Central memory CD8-positive, alpha-beta T cell (primary cell): ENCODE measurements around the gene PTPMT1.
"Not testable (repeated sequence)": the region's sequence is repeated elsewhere in the genome, so short reads cannot be mapped to it uniquely, and the experiment has no call there.

Experiments
- ATAC-seq: fragments of 150-1000 bp; cut with Tn5 transposase; replicated peaks from 2 replicates; pipeline ENCODE4 v1.10.0; 2022; ENCODE audit warnings: mild to moderate bottlenecking, moderate FRiP score, moderate number of reproducible peaks; ENCODE audit not compliant: poor library complexity, severe bottlenecking; ENCODE audit errors: extremely low read depth
- DNase-seq, 2 donors: peaks; one replicate each; pipeline ENCODE4 v3.0.0; 2021; ENCODE audit warnings: low spot score in 2 of 2
- H3K27ac Mint-ChIP-seq: one replicate; pipeline ENCODE4 v1.8.0; 2022; ENCODE audit warnings: low read depth, mild to moderate bottlenecking, moderate library complexity, mixed read lengths
- H3K27me3 Mint-ChIP-seq: one replicate; pipeline ENCODE4 v1.8.0; 2022; ENCODE audit warnings: mixed read lengths
- H3K36me3 Mint-ChIP-seq: one replicate; pipeline ENCODE4 v1.8.0; 2022; ENCODE audit warnings: mild to moderate bottlenecking, moderate library complexity, mixed read lengths; ENCODE audit not compliant: insufficient read depth
- H3K4me1 Mint-ChIP-seq: one replicate; pipeline ENCODE4 v1.8.0; 2022; ENCODE audit warnings: mixed read lengths
- H3K4me3 Mint-ChIP-seq: one replicate; pipeline ENCODE4 v1.8.0; 2022; ENCODE audit warnings: mild to moderate bottlenecking, moderate library complexity, mixed read lengths
- H3K9me3 Mint-ChIP-seq: one replicate; pipeline ENCODE4 v1.8.0; 2022; ENCODE audit warnings: mixed read lengths

PTPMT1 gene

GRCh38 chr11:47532597-47533213, 32.7 kb upstream of the PTPMT1 start:
- DNase-seq = no peak
- Mint-ChIP-seq H3K9me3 (no peaks in the 10 kb centered on the region), H3K27ac (no peak overlapping the region), H3K27me3 (no peaks in the 10 kb centered on the region), H3K36me3 (peaks cover 27% of the 10 kb centered on the region), H3K4me3 (no peak overlapping the region), H3K4me1 (peaks cover 44% of the 10 kb centered on the region)
- no peak for ATAC-seq

- no peaks in the 10 kb centered on the region for H3K9me3 Mint-ChIP-seq
- no peaks in the 10 kb centered on the region for H3K27me3 Mint-ChIP-seq
- ATAC-seq (no peak), DNase-seq (no peak)
- peaks cover 28% of the 10 kb centered on the region for H3K36me3 Mint-ChIP-seq
- no peak overlapping the region for H3K27ac Mint-ChIP-seq
- H3K4me1 Mint-ChIP-seq = peaks cover 45% of the 10 kb centered on the region
- H3K4me3 Mint-ChIP-seq = no peak overlapping the region
Measured at GRCh38 chr11:47533690-47534151, 31.7 kb upstream of the PTPMT1 start.

- Mint-ChIP-seq H3K36me3 (peaks cover 23% of the 10 kb centered on the region), H3K4me3 (no peak overlapping the region), H3K9me3 (no peaks in the 10 kb centered on the region), H3K4me1 (peaks cover 46% of the 10 kb centered on the region), H3K27ac (no peak overlapping the region), H3K27me3 (no peaks in the 10 kb centered on the region)
- ATAC-seq (no peak), DNase-seq (no peak)
Measured at GRCh38 chr11:47534704-47535251, 30.6 kb upstream of the PTPMT1 start.

- DNase-seq (no peak), ATAC-seq (no peak)
- Mint-ChIP-seq H3K27me3 (no peaks in the 10 kb centered on the region), H3K4me3 (no peak overlapping the region), H3K4me1 (peaks cover 49% of the 10 kb centered on the region), H3K9me3 (no peaks in the 10 kb centered on the region), H3K27ac (no peak overlapping the region), H3K36me3 (peaks cover 27% of the 10 kb centered on the region)
Measured at GRCh38 chr11:47536915-47537314, 28.5 kb upstream of the PTPMT1 start.

- no peak for ATAC-seq
- DNase-seq = no peak
- Mint-ChIP-seq H3K9me3 (no peaks in the 10 kb centered on the region), H3K27ac (peak overlapping the region; percentile 84), H3K4me3 (peak overlapping the region; percentile 58), H3K27me3 (no peaks in the 10 kb centered on the region), H3K4me1 (peaks cover 55% of the 10 kb centered on the region), H3K36me3 (peaks cover 27% of the 10 kb centered on the region)
Measured at GRCh38 chr11:47538741-47539565, 26.4 kb upstream of the PTPMT1 start.

GRCh38 chr11:47539681-47540039, 25.7 kb upstream of the PTPMT1 start:
- Mint-ChIP-seq H3K36me3 (peaks cover 26% of the 10 kb centered on the region), H3K27me3 (no peaks in the 10 kb centered on the region), H3K4me3 (no peak overlapping the region), H3K27ac (peak overlapping the region; percentile 85), H3K4me1 (peaks cover 62% of the 10 kb centered on the region), H3K9me3 (no peaks in the 10 kb centered on the region)
- ATAC-seq (no peak), DNase-seq (no peak)

GRCh38 chr11:47541070-47541469, 24.3 kb upstream of the PTPMT1 start:
- peak overlapping the region; percentile 66 for H3K4me3 Mint-ChIP-seq
- peaks cover 57% of the 10 kb centered on the region for H3K4me1 Mint-ChIP-seq
- peaks cover 15% of the 10 kb centered on the region for H3K36me3 Mint-ChIP-seq
- ATAC-seq = peak; percentile 64
- H3K9me3 Mint-ChIP-seq = no peaks in the 10 kb centered on the region
- DNase-seq = no peak
- H3K27ac Mint-ChIP-seq = peak overlapping the region; percentile 85
- H3K27me3 Mint-ChIP-seq = no peaks in the 10 kb centered on the region

GRCh38 chr11:47545298-47545697, 20.1 kb upstream of the PTPMT1 start:
- Mint-ChIP-seq H3K4me3 (no peak overlapping the region), H3K9me3 (no peaks in the 10 kb centered on the region), H3K4me1 (peaks cover 56% of the 10 kb centered on the region), H3K36me3 (peaks cover 6% of the 10 kb centered on the region), H3K27me3 (no peaks in the 10 kb centered on the region), H3K27ac (no peak overlapping the region)
- ATAC-seq (no peak), DNase-seq (no peak)

GRCh38 chr11:47546274-47546673, 19.1 kb upstream of the PTPMT1 start:
- not testable (repeated sequence) for H3K4me3 Mint-ChIP-seq, H3K27ac Mint-ChIP-seq, DNase-seq, H3K27me3 Mint-ChIP-seq, H3K9me3 Mint-ChIP-seq, ATAC-seq, H3K36me3 Mint-ChIP-seq
- H3K4me1 Mint-ChIP-seq = peaks cover 56% of the 10 kb centered on the region

GRCh38 chr11:47550288-47551047, 14.9 kb upstream of the PTPMT1 start:
- Mint-ChIP-seq H3K27ac (no peak overlapping the region), H3K36me3 (peaks cover 10% of the 10 kb centered on the region), H3K27me3 (no peaks in the 10 kb centered on the region), H3K4me3 (peak overlapping the region; percentile 99), H3K9me3 (no peaks in the 10 kb centered on the region), H3K4me1 (peaks cover 46% of the 10 kb centered on the region)
- no peak for ATAC-seq
- no peak for DNase-seq

GRCh38 chr11:47551086-47551485, 14.3 kb upstream of the PTPMT1 start:
- Mint-ChIP-seq H3K4me1 (peaks cover 46% of the 10 kb centered on the region), H3K36me3 (peaks cover 10% of the 10 kb centered on the region), H3K4me3 (peak overlapping the region; percentile 99), H3K9me3 (no peaks in the 10 kb centered on the region), H3K27ac (peak overlapping the region; percentile 93), H3K27me3 (no peaks in the 10 kb centered on the region)
- no peak for ATAC-seq
- no peak for DNase-seq

GRCh38 chr11:47552056-47552565, 13.3 kb upstream of the PTPMT1 start:
- DNase-seq = no peak
- H3K36me3 Mint-ChIP-seq = peaks cover 10% of the 10 kb centered on the region
- ATAC-seq = no peak

More at GRCh38 chr11:47552056-47552565, 13.3 kb upstream of the PTPMT1 start:
- peak overlapping the region; percentile 93 for H3K27ac Mint-ChIP-seq
- peak overlapping the region; percentile 99 for H3K4me3 Mint-ChIP-seq
- no peaks in the 10 kb centered on the region for H3K27me3 Mint-ChIP-seq
- peaks cover 37% of the 10 kb centered on the region for H3K4me1 Mint-ChIP-seq
- no peaks in the 10 kb centered on the region for H3K9me3 Mint-ChIP-seq
